ENCODE data around the gene TLCD4. TPM values are rescaled to one million over a fixed set of nuclear protein-coding genes. Genes with fewer than 3 reads are reported as not detected.

TLCD4 gene
- total and polyA plus RNA-seq, 2 of the 13 experiments (the other 11 are each of a cell fraction or from before 2014, with no cell fraction given), result 4.7 to 14.5 TPM

DNA sequence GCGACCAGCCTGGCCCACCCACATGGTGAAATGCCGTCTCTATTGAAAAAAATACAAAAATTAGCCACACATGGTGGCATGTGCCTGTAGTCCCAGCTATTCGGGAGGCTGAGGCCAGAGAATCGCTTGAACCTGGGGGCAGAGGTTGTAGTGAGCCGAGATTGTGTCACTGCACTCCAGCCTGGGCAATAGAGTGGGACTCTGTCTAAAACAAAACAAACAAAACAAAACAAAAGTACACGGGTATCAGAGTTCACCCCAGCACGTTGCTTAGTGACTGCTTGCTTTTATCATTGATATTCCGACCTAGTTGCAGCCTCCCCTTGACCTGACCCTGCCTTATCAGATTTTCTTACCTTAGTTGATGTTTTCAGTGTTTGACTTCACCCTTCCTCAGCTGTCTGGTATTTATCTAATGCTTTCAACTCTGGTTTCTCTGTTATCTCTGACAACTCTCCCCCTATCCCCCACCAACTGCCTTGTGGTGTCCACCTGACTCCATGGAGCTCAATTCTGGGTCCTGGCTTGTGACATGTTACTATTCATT, 5.1 kb downstream of the TLCD4 start (continued):
- TF ChIP-seq ZC3H13 (CRISPR knock-in tag; IDR thresholded peaks at IDR 0.05) (no peak), ZBTB38 (CRISPR knock-in tag; IDR thresholded peaks at IDR 0.05) (peak; percentile 73), SMYD3 (CRISPR knock-in tag; IDR thresholded peaks at IDR 0.05) (peak; percentile 96), RBM39 (IDR thresholded peaks at IDR 0.05; ENCODE audit: low read depth, low read length, poor library complexity, severe bottlenecking) (no peak), ZNF562 (CRISPR knock-in tag; IDR thresholded peaks at IDR 0.05; ENCODE audit: borderline replicate concordance) (no peak), ZNF329 (CRISPR knock-in tag; IDR thresholded peaks at IDR 0.05; ENCODE audit: low read depth) (0 out of 2 replicates have a peak, but pooled peaks have one; percentile 42), ZNF546 (CRISPR knock-in tag; conservative IDR thresholded peaks at IDR 0.05) (no peak), ZNF781 (CRISPR knock-in tag; IDR thresholded peaks at IDR 0.05; ENCODE audit: borderline replicate concordance, not compliant biosample characterization) (peak; percentile 79), KLF13 (CRISPR knock-in tag; IDR thresholded peaks at IDR 0.05) (no peak), IRF2 (CRISPR knock-in tag; IDR thresholded peaks at IDR 0.05) (peak; percentile 73; the same call in 1 of the 2 replicates), NAIF1 (CRISPR knock-in tag; IDR thresholded peaks at IDR 0.05; ENCODE audit: borderline replicate concordance) (peak; percentile 70; the same call in 1 of the 2 replicates), HNRNPUL1 (IDR thresholded peaks at IDR 0.05; ENCODE audit: low read depth, low read length) (no peak), CHCHD3 (CRISPR knock-in tag; IDR thresholded peaks at IDR 0.05) (no peak)
- TF ChIP-seq, protein P1, sequence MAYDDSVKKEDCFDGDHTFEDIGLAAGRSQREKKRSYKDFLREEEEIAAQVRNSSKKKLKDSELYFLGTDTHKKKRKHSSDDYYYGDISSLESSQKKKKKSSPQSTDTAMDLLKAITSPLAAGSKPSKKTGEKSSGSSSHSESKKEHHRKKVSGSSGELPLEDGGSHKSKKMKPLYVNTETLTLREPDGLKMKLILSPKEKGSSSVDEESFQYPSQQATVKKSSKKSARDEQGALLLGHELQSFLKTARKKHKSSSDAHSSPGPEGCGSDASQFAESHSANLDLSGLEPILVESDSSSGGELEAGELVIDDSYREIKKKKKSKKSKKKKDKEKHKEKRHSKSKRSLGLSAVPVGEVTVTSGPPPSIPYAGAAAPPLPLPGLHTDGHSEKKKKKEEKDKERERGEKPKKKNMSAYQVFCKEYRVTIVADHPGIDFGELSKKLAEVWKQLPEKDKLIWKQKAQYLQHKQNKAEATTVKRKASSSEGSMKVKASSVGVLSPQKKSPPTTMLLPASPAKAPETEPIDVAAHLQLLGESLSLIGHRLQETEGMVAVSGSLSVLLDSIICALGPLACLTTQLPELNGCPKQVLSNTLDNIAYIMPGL (CRISPR knock-in tag; IDR thresholded peaks at IDR 0.05; ENCODE audit: borderline replicate concordance in 1 of 2, low read depth in 1 of 2), result peak in 1 of 2 experiments; percentile 70; a peak in 3 of 4 replicates
- TF ChIP-seq, protein P2, sequence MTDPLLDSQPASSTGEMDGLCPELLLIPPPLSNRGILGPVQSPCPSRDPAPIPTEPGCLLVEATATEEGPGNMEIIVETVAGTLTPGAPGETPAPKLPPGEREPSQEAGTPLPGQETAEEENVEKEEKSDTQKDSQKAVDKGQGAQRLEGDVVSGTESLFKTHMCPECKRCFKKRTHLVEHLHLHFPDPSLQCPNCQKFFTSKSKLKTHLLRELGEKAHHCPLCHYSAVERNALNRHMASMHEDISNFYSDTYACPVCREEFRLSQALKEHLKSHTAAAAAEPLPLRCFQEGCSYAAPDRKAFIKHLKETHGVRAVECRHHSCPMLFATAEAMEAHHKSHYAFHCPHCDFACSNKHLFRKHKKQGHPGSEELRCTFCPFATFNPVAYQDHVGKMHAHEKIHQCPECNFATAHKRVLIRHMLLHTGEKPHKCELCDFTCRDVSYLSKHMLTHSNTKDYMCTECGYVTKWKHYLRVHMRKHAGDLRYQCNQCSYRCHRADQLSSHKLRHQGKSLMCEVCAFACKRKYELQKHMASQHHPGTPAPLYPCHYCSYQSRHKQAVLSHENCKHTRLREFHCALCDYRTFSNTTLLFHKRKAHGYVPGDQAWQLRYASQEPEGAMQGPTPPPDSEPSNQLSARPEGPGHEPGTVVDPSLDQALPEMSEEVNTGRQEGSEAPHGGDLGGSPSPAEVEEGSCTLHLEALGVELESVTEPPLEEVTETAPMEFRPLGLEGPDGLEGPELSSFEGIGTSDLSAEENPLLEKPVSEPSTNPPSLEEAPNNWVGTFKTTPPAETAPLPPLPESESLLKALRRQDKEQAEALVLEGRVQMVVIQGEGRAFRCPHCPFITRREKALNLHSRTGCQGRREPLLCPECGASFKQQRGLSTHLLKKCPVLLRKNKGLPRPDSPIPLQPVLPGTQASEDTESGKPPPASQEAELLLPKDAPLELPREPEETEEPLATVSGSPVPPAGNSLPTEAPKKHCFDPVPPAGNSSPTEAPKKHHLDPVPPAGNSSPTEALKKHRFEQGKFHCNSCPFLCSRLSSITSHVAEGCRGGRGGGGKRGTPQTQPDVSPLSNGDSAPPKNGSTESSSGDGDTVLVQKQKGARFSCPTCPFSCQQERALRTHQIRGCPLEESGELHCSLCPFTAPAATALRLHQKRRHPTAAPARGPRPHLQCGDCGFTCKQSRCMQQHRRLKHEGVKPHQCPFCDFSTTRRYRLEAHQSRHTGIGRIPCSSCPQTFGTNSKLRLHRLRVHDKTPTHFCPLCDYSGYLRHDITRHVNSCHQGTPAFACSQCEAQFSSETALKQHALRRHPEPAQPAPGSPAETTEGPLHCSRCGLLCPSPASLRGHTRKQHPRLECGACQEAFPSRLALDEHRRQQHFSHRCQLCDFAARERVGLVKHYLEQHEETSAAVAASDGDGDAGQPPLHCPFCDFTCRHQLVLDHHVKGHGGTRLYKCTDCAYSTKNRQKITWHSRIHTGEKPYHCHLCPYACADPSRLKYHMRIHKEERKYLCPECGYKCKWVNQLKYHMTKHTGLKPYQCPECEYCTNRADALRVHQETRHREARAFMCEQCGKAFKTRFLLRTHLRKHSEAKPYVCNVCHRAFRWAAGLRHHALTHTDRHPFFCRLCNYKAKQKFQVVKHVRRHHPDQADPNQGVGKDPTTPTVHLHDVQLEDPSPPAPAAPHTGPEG (CRISPR knock-in tag; IDR thresholded peaks at IDR 0.05), result no peak
- TF ChIP-seq, protein P3, sequence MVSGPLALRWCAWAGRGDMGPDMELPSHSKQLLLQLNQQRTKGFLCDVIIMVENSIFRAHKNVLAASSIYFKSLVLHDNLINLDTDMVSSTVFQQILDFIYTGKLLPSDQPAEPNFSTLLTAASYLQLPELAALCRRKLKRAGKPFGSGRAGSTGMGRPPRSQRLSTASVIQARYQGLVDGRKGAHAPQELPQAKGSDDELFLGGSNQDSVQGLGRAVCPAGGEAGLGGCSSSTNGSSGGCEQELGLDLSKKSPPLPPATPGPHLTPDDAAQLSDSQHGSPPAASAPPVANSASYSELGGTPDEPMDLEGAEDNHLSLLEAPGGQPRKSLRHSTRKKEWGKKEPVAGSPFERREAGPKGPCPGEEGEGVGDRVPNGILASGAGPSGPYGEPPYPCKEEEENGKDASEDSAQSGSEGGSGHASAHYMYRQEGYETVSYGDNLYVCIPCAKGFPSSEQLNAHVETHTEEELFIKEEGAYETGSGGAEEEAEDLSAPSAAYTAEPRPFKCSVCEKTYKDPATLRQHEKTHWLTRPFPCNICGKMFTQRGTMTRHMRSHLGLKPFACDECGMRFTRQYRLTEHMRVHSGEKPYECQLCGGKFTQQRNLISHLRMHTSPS (CRISPR knock-in tag; IDR thresholded peaks at IDR 0.05; ENCODE audit: low read depth), result peak; percentile 53; the same call in 1 of the 2 replicates
- TF ChIP-seq, protein P4, sequence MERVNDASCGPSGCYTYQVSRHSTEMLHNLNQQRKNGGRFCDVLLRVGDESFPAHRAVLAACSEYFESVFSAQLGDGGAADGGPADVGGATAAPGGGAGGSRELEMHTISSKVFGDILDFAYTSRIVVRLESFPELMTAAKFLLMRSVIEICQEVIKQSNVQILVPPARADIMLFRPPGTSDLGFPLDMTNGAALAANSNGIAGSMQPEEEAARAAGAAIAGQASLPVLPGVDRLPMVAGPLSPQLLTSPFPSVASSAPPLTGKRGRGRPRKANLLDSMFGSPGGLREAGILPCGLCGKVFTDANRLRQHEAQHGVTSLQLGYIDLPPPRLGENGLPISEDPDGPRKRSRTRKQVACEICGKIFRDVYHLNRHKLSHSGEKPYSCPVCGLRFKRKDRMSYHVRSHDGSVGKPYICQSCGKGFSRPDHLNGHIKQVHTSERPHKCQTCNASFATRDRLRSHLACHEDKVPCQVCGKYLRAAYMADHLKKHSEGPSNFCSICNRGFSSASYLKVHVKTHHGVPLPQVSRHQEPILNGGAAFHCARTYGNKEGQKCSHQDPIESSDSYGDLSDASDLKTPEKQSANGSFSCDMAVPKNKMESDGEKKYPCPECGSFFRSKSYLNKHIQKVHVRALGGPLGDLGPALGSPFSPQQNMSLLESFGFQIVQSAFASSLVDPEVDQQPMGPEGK (CRISPR knock-in tag; IDR thresholded peaks at IDR 0.05), result peak; percentile 81
